Neural progenitor cell (in vitro differentiated cells): ENCODE measurements around the gene MEIS2. TPM values are rescaled to one million over a fixed set of nuclear protein-coding genes. Genes with fewer than 3 reads are reported as not detected.
A peak's percentile ranks its signal among the peaks of the same experiment; 100 is the strongest.

Source experiments
- DNase-seq: peaks from one replicate; pipeline ENCODE4 v3.0.0-alpha.2; 2016; ENCODE audit warnings: low spot score
- H2AFZ ChIP-seq: fragments of 200-600 bp; sonication (generic); replicated peaks from 2 replicates; pipeline ENCODE4 v1.6.1; 2016; ENCODE audit warnings: antibody characterized with exemption
- H3F3A ChIP-seq: fragments of 200-600 bp; sonication (generic); 2 replicates; pipeline ENCODE4 v1.6.1; 2016; ENCODE audit warnings: antibody characterized with exemption, low read depth
- H3K27ac ChIP-seq: fragments of 200-600 bp; sonication (generic); 2 replicates; pipeline ENCODE4 v1.5.1; 2016; ENCODE audit warnings: mild to moderate bottlenecking
- H3K27me3 ChIP-seq: fragments of 200-600 bp; sonication (generic); 2 replicates; pipeline ENCODE4 v1.6.1; 2016; ENCODE audit warnings: mild to moderate bottlenecking, moderate library complexity
- H3K36me3 ChIP-seq: fragments of 200-600 bp; sonication (generic); 2 replicates; pipeline ENCODE4 v1.5.1; 2016
- H3K4me1 ChIP-seq: fragments of 200-600 bp; sonication (generic); 2 replicates; pipeline ENCODE4 v1.6.1; 2016; ENCODE audit warnings: mixed run types
- H3K4me2 ChIP-seq: fragments of 200-600 bp; sonication (generic); 2 replicates; pipeline ENCODE4 v1.6.1; 2016
- H3K4me3 ChIP-seq: fragments of 200-600 bp; sonication (generic); 2 replicates; pipeline ENCODE4 v1.5.1; 2016
- H3K79me2 ChIP-seq: fragments of 200-600 bp; sonication (generic); 2 replicates; pipeline ENCODE4 v1.6.1; 2016; ENCODE audit warnings: low read depth
- H3K9ac ChIP-seq: fragments of 200-600 bp; sonication (generic); 2 replicates; pipeline ENCODE4 v1.6.1; 2016
- H3K9me3 ChIP-seq: fragments of 200-600 bp; sonication (generic); 2 replicates; pipeline ENCODE4 v1.5.1; 2016; ENCODE audit warnings: low read depth
- H4K20me1 ChIP-seq: fragments of 200-600 bp; sonication (generic); 2 replicates; pipeline ENCODE4 v1.6.1; 2016; ENCODE audit warnings: low read depth
- H3K27ac Mint-ChIP-seq: 3 replicates; pipeline ENCODE4 v1.8.0; 2021; ENCODE audit warnings: mixed read lengths
- H3K27me3 Mint-ChIP-seq: 2 replicates; pipeline ENCODE4 v1.8.0; 2022; ENCODE audit warnings: low read depth, mild to moderate bottlenecking, inconsistent platforms, moderate library complexity, mixed read lengths; ENCODE audit not compliant: insufficient read depth
- H3K36me3 Mint-ChIP-seq: 3 replicates; pipeline ENCODE4 v1.8.0; 2021; ENCODE audit warnings: mixed read lengths
- H3K4me1 Mint-ChIP-seq: 3 replicates; pipeline ENCODE4 v1.8.0; 2021; ENCODE audit warnings: mixed read lengths
- H3K4me3 Mint-ChIP-seq: 3 replicates; pipeline ENCODE4 v1.8.0; 2021; ENCODE audit warnings: mild to moderate bottlenecking, moderate library complexity, mixed read lengths
- H3K9me3 Mint-ChIP-seq: 3 replicates; pipeline ENCODE4 v1.8.0; 2020; ENCODE audit warnings: mixed read lengths
- EZH2 ChIP-seq: fragments of 200-600 bp; sonication (generic); IDR thresholded peaks from 2 replicates; pipeline ENCODE4 v1.6.1; 2017; ENCODE audit warnings: antibody characterized with exemption, mild to moderate bottlenecking, moderate library complexity
- EZH2phosphoT487 ChIP-seq: fragments of 200-600 bp; sonication (generic); IDR thresholded peaks from 2 replicates; pipeline ENCODE4 v1.6.1; 2017; ENCODE audit warnings: antibody characterized with exemption
- microRNA-seq: library from miRNA; unstranded; fragments of <30 nt; microRNA quantifications from one replicate; pipeline ENCODE4, GENCODE V29; 2016
- small RNA-seq: library from RNA; depleted of rRNA; stranded (forward); fragments of <200 nt; gene quantifications from one replicate; pipeline ENCODE3, GENCODE V24; 2015
- total RNA-seq: library from RNA; depleted of rRNA; stranded (reverse); fragments of >200 nt; gene quantifications from 2 replicates; pipeline ENCODE4 v1.2.3, GENCODE V29; 2015; ENCODE audit warnings: low replicate concordance
- TF ChIP-seq, protein P1 (sequence below): fragments of 200-600 bp; sonication (generic); IDR thresholded peaks from 2 replicates; pipeline ENCODE4 v1.5.1; 2017; ENCODE audit warnings: antibody characterized with exemption, mild to moderate bottlenecking

The MEIS2 gene
- total RNA-seq, 1 donor from 2014 or later, result 18.3 TPM

DNA sequence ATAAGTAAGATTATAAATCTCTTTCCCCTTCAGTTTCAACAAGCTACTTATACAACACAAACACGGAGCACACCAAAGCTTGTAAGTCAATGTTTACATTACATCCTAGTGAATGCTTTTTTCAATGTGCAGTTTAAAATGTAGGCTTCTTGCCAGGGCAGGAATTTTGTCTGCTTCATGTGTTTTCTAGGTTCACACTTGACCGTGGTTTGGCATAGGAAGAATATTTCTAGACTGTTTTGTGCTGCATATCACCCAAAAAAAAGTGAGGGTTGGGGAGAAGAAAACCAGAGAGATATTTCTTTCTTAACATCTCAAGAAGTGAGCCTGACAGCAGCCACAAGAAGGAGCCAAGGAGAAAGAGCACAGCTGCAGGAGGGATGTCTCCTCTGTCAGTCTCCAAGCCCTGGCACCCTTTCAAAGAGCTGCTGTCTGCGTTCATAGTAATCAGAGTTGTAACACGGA, 255.8 kb downstream of the MEIS2 start:
- Histone ChIP-seq H3K79me2 (no peaks in the 10 kb centered on the region), H3K36me3 (no peaks in the 10 kb centered on the region), H3K4me2 (no peak overlapping the region), H4K20me1 (no peaks in the 10 kb centered on the region), H3K9me3 (no peaks in the 10 kb centered on the region), H3K9ac (no peak overlapping the region), H3F3A (no peaks in the 10 kb centered on the region), H3K4me1 (no peaks in the 10 kb centered on the region), H3K27ac (no peak overlapping the region), H3K4me3 (no peak overlapping the region), H2AFZ (peak overlapping the region; percentile 20), H3K27me3 (no peaks in the 10 kb centered on the region)
- Mint-ChIP-seq H3K4me1 (peaks cover 2% of the 10 kb centered on the region), H3K36me3 (no peaks in the 10 kb centered on the region), H3K27ac (no peak overlapping the region), H3K4me3 (no peak overlapping the region), H3K27me3 (peaks cover 2% of the 10 kb centered on the region), H3K9me3 (no peaks in the 10 kb centered on the region)
- peak; percentile 20 for DNase-seq
- TF ChIP-seq EZH2phosphoT487, result no peak
- no peak for TF ChIP-seq EZH2
- TF ChIP-seq, protein P1, sequence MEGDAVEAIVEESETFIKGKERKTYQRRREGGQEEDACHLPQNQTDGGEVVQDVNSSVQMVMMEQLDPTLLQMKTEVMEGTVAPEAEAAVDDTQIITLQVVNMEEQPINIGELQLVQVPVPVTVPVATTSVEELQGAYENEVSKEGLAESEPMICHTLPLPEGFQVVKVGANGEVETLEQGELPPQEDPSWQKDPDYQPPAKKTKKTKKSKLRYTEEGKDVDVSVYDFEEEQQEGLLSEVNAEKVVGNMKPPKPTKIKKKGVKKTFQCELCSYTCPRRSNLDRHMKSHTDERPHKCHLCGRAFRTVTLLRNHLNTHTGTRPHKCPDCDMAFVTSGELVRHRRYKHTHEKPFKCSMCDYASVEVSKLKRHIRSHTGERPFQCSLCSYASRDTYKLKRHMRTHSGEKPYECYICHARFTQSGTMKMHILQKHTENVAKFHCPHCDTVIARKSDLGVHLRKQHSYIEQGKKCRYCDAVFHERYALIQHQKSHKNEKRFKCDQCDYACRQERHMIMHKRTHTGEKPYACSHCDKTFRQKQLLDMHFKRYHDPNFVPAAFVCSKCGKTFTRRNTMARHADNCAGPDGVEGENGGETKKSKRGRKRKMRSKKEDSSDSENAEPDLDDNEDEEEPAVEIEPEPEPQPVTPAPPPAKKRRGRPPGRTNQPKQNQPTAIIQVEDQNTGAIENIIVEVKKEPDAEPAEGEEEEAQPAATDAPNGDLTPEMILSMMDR, result peak; percentile 9

DNA sequence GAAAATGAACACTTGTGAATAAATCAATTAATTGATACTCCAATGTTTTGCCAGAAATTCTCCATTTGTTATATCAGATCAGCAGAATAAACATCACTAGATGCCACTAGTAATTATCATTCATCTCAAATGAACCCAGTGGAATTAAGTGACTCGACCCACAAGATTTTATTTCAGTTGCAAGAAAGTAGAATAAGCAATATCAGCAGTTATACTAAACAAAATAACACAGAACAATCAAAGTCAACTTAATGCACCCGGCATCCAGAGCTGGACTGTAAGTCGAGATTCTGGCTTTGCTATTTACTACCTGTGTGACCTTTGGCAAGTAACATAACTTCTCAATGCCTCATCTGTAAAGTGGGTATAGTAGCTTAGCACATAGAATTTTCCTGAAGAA, 256.5 kb downstream of the MEIS2 start:
- Histone ChIP-seq H3K9me3 (no peaks in the 10 kb centered on the region), H2AFZ (no peak overlapping the region), H3F3A (no peaks in the 10 kb centered on the region), H3K36me3 (no peaks in the 10 kb centered on the region), H4K20me1 (no peaks in the 10 kb centered on the region), H3K4me2 (no peak overlapping the region), H3K79me2 (no peaks in the 10 kb centered on the region), H3K9ac (no peak overlapping the region), H3K4me1 (no peaks in the 10 kb centered on the region), H3K27ac (no peak overlapping the region), H3K4me3 (no peak overlapping the region), H3K27me3 (no peaks in the 10 kb centered on the region)
- H3K36me3 Mint-ChIP-seq, result no peaks in the 10 kb centered on the region
- no peak overlapping the region for H3K27ac Mint-ChIP-seq
- H3K4me3 Mint-ChIP-seq, result no peak overlapping the region
- no peak for DNase-seq
- H3K9me3 Mint-ChIP-seq, result no peaks in the 10 kb centered on the region
- TF ChIP-seq EZH2 (no peak), EZH2phosphoT487 (no peak)
- H3K27me3 Mint-ChIP-seq, result peaks cover 2% of the 10 kb centered on the region
- peaks cover 2% of the 10 kb centered on the region for H3K4me1 Mint-ChIP-seq

DNA sequence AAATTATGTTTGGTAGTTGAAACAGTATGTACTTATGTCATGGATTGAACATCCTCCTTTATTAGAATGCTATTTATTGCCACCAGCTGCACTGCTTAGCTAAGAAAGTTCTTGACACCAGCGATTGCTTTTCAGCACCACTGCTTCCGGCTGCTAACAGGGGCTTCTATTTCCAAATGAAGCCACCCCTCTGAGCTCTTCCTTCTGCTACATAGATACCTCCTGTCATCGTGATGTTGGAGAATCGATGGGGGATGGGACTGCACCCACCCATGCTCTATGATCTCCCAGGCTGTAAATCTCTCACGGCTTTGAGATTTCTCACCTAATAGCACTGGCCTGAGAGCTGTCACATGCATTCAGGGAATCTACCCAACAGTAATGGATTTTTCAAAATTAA, 259.2 kb downstream of the MEIS2 start:
- Histone ChIP-seq H3K4me2 (no peak overlapping the region), H2AFZ (no peak overlapping the region), H3K36me3 (no peaks in the 10 kb centered on the region), H3F3A (no peaks in the 10 kb centered on the region), H3K27me3 (no peaks in the 10 kb centered on the region), H3K9me3 (no peaks in the 10 kb centered on the region), H3K4me3 (no peak overlapping the region), H3K79me2 (no peaks in the 10 kb centered on the region), H3K9ac (no peak overlapping the region), H4K20me1 (no peaks in the 10 kb centered on the region), H3K27ac (no peak overlapping the region), H3K4me1 (no peaks in the 10 kb centered on the region)
- no peak overlapping the region for H3K4me3 Mint-ChIP-seq
- H3K9me3 Mint-ChIP-seq, result no peaks in the 10 kb centered on the region
- H3K4me1 Mint-ChIP-seq, result peaks cover 2% of the 10 kb centered on the region
- no peak for DNase-seq
- TF ChIP-seq EZH2 (no peak), EZH2phosphoT487 (no peak)
- TF ChIP-seq, protein P1, result no peak
- H3K27ac Mint-ChIP-seq, result no peak overlapping the region
- no peaks in the 10 kb centered on the region for H3K36me3 Mint-ChIP-seq
- H3K27me3 Mint-ChIP-seq, result peaks cover 2% of the 10 kb centered on the region

Small RNA genes within 50 kb of the gene (microRNA-seq; reads per million reads assigned to microRNA genes)
- gene MIR8063, result not detected

Small RNA genes within 50 kb of the gene (small RNA-seq; reads per million reads assigned to genes)
- gene MIR8063 (not detected), gene RF00012 (not detected), gene RF00019 (not detected)
